OCI-LY7 (cell line): ENCODE results near the gene UVSSA. TPM values are rescaled to one million over a fixed set of nuclear protein-coding genes. Genes with fewer than 3 reads are reported as not detected.

ENCODE experiments used
- BruUV-seq: library from RNA; stranded (reverse); fragments of 400-500 nt; replicated peaks from 2 replicates; lab custom pipeline; 2021; lab: Mats Ljungman, UMichigan
- CTCF ChIA-PET: fragments of 300-600 bp; sonication (Branson Sonifier 250); formaldehyde crosslinking; loops from one replicate; lab custom pipeline; 2022; ENCODE audit warnings: antibody characterized with exemption; ENCODE audit not compliant: unreplicated experiment; lab: Charles Lee
- POLR2A ChIA-PET: fragments of 300-600 bp; sonication (Branson Sonifier 250); formaldehyde crosslinking; loops from one replicate; lab custom pipeline; 2022; ENCODE audit warnings: antibody characterized with exemption; lab: Charles Lee
- DNase-seq: peaks from one replicate; pipeline ENCODE4 v3.0.0-alpha.2; 2015; ENCODE audit warnings: low spot score
- H2AFZ ChIP-seq: fragments of 200-600 bp; sonication (generic), shearing (Covaris generic); 2 replicates; pipeline ENCODE4 v1.6.1; 2014; ENCODE audit warnings: mild to moderate bottlenecking, antibody characterized with exemption, low read length, moderate library complexity
- H3K27ac ChIP-seq: fragments of 200-600 bp; sonication (generic); 2 replicates; pipeline ENCODE4 v1.5.1; 2014; ENCODE audit warnings: mixed run types, low read depth, mild to moderate bottlenecking, moderate library complexity, low read length, inconsistent platforms; ENCODE audit not compliant: poor library complexity, severe bottlenecking
- H3K36me3 ChIP-seq: fragments of 200-600 bp; sonication (generic); 2 replicates; pipeline ENCODE4 v1.6.1; 2014; ENCODE audit warnings: mild to moderate bottlenecking, antibody characterized with exemption, low read length, moderate library complexity, mixed read lengths; ENCODE audit not compliant: insufficient read depth
- H3K4me1 ChIP-seq: fragments of 200-600 bp; sonication (generic); 2 replicates; pipeline ENCODE4 v1.5.1; 2014; ENCODE audit warnings: mild to moderate bottlenecking, low read length; ENCODE audit not compliant: insufficient read depth, poor library complexity, severe bottlenecking
- H3K4me2 ChIP-seq: fragments of 200-600 bp; sonication (generic); 2 replicates; pipeline ENCODE4 v1.6.1; 2014; ENCODE audit warnings: mild to moderate bottlenecking, low read length
- H3K4me3 ChIP-seq: fragments of 200-600 bp; sonication (generic); 2 replicates; pipeline ENCODE4 v1.5.1; 2014; ENCODE audit warnings: mild to moderate bottlenecking, low read depth, low read length; ENCODE audit not compliant: poor library complexity, severe bottlenecking
- H3K79me2 ChIP-seq: fragments of 200-600 bp; sonication (generic); 2 replicates; pipeline ENCODE4 v1.6.1; 2016; ENCODE audit warnings: low read depth, mild to moderate bottlenecking, low read length, moderate library complexity, mixed read lengths; ENCODE audit not compliant: insufficient read depth
- H3K9me2 ChIP-seq: fragments of 200-600 bp; sonication (generic); 2 replicates; pipeline ENCODE4 v1.6.1; 2016; ENCODE audit warnings: mild to moderate bottlenecking, low read length, mixed read lengths; ENCODE audit not compliant: insufficient read depth
- H3K9me3 ChIP-seq: fragments of 200-600 bp; sonication (generic); 2 replicates; pipeline ENCODE4 v1.6.1; 2014; ENCODE audit warnings: mild to moderate bottlenecking, mixed run types, low read length, mixed read lengths
- H4K20me1 ChIP-seq: fragments of 200-600 bp; sonication (generic); 2 replicates; pipeline ENCODE4 v1.6.1; 2014; ENCODE audit warnings: mild to moderate bottlenecking, antibody characterized with exemption, low read length, moderate library complexity, mixed read lengths; ENCODE audit not compliant: insufficient read depth
- EZH2phosphoT487 ChIP-seq: fragments of 200-600 bp; sonication (generic); IDR thresholded peaks from 2 replicates; pipeline ENCODE4 v1.6.1; 2018; ENCODE audit warnings: low read depth, borderline replicate concordance, mild to moderate bottlenecking, mixed run types, antibody characterized with exemption, low read length, moderate library complexity, mixed read lengths
- intact Hi-C: fragments of 100-400 bp; cut with micrococcal nuclease; formaldehyde crosslinking; loops from one replicate; pipeline ENCODE4 v1.10.0; 2022; ENCODE audit not compliant: unreplicated experiment
- total RNA-seq, 2 experiments: library from RNA; depleted of rRNA in 1 of 2; stranded (reverse); fragments of >200 nt in 1 of 2; shearing (Covaris generic) in 1 of 2; gene quantifications; 2 replicates each; pipeline ENCODE4 v1.2.3, GENCODE V29; 2014 to 2022
- TF ChIP-seq, protein P1 (sequence below): fragments of 200-600 bp; sonication (generic); conservative IDR thresholded peaks from 2 replicates; pipeline ENCODE4 v1.5.1; 2014; ENCODE audit warnings: mild to moderate bottlenecking, antibody characterized with exemption, low read length, moderate library complexity, mixed read lengths

UVSSA gene
- total RNA-seq, 2 experiments from 2014 or later, result 13.2 to 43.2 TPM

DNA sequence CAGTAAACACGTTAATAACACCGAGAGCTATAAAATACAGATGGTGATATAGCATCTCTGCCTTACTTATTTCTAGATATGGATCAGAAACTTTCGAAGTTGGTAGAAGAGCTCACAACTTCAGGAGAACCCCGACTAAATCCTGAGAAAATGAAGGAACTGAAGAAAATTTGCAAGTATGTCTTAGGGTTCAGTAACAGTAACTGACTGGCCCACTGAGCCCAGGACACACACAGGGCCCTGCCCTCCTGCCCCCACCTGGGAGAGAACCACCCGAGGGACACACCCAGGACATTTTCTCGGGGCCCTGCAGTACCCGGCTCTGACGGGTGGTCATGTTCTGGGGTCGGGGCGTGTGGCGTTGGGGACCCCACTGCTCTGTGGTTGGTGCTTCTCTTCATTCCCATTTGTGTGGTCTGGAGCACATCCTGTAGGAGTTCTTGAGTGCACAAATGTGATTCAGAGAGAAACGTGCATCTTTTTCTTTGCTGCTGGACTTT, 1.1 kb downstream of the UVSSA start:
- Histone ChIP-seq H3K4me2 (peak overlapping the region; percentile 76), H3K4me1 (peaks cover 29% of the 10 kb centered on the region), H3K4me3 (peak overlapping the region; percentile 76), H3K9me2 (no peaks in the 10 kb centered on the region), H3K27ac (peak overlapping the region; percentile 51), H3K36me3 (peaks cover 25% of the 10 kb centered on the region), H4K20me1 (peaks cover 5% of the 10 kb centered on the region; the same call in 1 of the 2 replicates), H3K79me2 (peaks cover 17% of the 10 kb centered on the region; the same call in 1 of the 2 replicates), H3K9me3 (no peaks in the 10 kb centered on the region), H2AFZ (no peak overlapping the region; the same call in 1 of the 2 replicates)
- DNase-seq, result no peak
- intact Hi-C loops, result loop anchor here (5.0 kb wide), 2 partner anchors 81 to 336 kb away; partner anchors contain the start of gene FGFRL1
- ChIA-PET CTCF (no interaction called here), POLR2A (interaction anchor here (0.7 to 2.1 kb wide), 2 partner anchors 58 to 100 kb away, joined by 3 to 10 read pairs; partner anchors contain the start of gene MAEA)
- TSS peak; percentile 76 for BruUV-seq
- TF ChIP-seq, protein P1, sequence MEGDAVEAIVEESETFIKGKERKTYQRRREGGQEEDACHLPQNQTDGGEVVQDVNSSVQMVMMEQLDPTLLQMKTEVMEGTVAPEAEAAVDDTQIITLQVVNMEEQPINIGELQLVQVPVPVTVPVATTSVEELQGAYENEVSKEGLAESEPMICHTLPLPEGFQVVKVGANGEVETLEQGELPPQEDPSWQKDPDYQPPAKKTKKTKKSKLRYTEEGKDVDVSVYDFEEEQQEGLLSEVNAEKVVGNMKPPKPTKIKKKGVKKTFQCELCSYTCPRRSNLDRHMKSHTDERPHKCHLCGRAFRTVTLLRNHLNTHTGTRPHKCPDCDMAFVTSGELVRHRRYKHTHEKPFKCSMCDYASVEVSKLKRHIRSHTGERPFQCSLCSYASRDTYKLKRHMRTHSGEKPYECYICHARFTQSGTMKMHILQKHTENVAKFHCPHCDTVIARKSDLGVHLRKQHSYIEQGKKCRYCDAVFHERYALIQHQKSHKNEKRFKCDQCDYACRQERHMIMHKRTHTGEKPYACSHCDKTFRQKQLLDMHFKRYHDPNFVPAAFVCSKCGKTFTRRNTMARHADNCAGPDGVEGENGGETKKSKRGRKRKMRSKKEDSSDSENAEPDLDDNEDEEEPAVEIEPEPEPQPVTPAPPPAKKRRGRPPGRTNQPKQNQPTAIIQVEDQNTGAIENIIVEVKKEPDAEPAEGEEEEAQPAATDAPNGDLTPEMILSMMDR, result no peak
- TF ChIP-seq EZH2phosphoT487, result no peak

DNA sequence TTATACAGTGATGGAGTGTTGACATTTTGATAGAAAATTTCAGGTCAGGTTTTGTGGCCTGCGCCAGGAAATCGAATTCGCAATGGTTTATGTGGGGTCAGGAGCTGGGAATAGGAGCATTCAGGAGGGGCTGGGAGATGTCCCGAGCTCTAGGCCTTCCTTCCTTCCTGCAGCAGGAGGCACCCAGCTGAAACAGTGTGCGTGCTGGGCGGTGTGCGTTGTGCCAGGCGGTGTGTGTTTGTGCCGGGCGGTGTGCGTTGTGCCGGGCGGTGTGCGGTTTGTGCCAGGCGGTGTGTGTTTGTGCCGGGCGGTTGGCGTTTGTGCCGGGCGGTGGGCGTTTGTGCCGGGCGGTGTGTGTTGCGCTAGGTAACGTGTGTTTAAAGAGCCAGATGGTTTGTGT, 1.7 kb downstream of the UVSSA start:
- peak overlapping the region; percentile 76 for H3K4me2 ChIP-seq
- TF ChIP-seq EZH2phosphoT487, result no peak
- TF ChIP-seq, protein P1, result no peak
- no TSS peak for BruUV-seq

More for the DNA sequence above, 1.7 kb downstream of the UVSSA start:
- intact Hi-C loops, result loop anchor here (5.0 kb wide), 2 partner anchors 81 to 336 kb away; partner anchors contain the start of gene FGFRL1
- DNase-seq, result no peak
- Histone ChIP-seq H3K36me3 (peaks cover 31% of the 10 kb centered on the region), H3K27ac (no peak overlapping the region), H3K9me3 (no peaks in the 10 kb centered on the region), H3K4me3 (peak overlapping the region; percentile 76), H3K79me2 (peaks cover 17% of the 10 kb centered on the region; the same call in 1 of the 2 replicates), H2AFZ (no peak overlapping the region), H4K20me1 (peaks cover 5% of the 10 kb centered on the region; the same call in 1 of the 2 replicates), H3K9me2 (no peaks in the 10 kb centered on the region), H3K4me1 (peaks cover 29% of the 10 kb centered on the region)
- ChIA-PET POLR2A (no interaction called here), CTCF (no interaction called here)
